NB4 (cell line): ENCODE data around the gene ASS1.
"Not testable (repeated sequence)": the region's sequence is repeated elsewhere in the genome, so short reads cannot be mapped to it uniquely, and the experiment has no call there.

Experiments used
- DNase-seq: peaks from one replicate; pipeline ENCODE4 v3.0.0; 2010; ENCODE audit warnings: low read depth
- H3K4me3 ChIP-seq: one replicate; pipeline ENCODE4 v1.5.1; 2011; ENCODE audit warnings: mild to moderate bottlenecking, low read depth, low read length, moderate library complexity
- CTCF ChIP-seq: IDR thresholded peaks from one replicate; pipeline ENCODE4 v1.5.1; 2012; ENCODE audit warnings: low read depth, low read length
- MAX ChIP-seq: IDR thresholded peaks from 2 replicates; pipeline ENCODE4 v1.6.1; 2011; ENCODE audit warnings: low read depth, low read length
- MYC ChIP-seq: IDR thresholded peaks from 2 replicates; pipeline ENCODE4 v1.6.1; 2011; ENCODE audit warnings: low read depth, low read length
- POLR2A ChIP-seq: IDR thresholded peaks from 2 replicates; pipeline ENCODE4 v1.6.1; 2011; ENCODE audit warnings: mild to moderate bottlenecking; ENCODE audit not compliant: insufficient read length; ENCODE audit errors: extremely low read depth

ASS1 gene

GRCh38 chr9:130400870-130401269 lies 43.9 kb upstream of the ASS1 start:
- DNase-seq, result no peak
- TF ChIP-seq CTCF (no peak), POLR2A (no peak), MAX (no peak), MYC (no peak)
- no peak overlapping the region for H3K4me3 ChIP-seq

GRCh38 chr9:130401742-130402141 lies 43.0 kb upstream of the ASS1 start:
- H3K4me3 ChIP-seq, DNase-seq: not testable (repeated sequence)

GRCh38 chr9:130402243-130402642 lies 42.5 kb upstream of the ASS1 start:
- TF ChIP-seq MYC (no peak), MAX (no peak), CTCF (no peak), POLR2A (no peak)
- DNase-seq, result no peak
- H3K4me3 ChIP-seq, result no peak overlapping the region

DNA sequence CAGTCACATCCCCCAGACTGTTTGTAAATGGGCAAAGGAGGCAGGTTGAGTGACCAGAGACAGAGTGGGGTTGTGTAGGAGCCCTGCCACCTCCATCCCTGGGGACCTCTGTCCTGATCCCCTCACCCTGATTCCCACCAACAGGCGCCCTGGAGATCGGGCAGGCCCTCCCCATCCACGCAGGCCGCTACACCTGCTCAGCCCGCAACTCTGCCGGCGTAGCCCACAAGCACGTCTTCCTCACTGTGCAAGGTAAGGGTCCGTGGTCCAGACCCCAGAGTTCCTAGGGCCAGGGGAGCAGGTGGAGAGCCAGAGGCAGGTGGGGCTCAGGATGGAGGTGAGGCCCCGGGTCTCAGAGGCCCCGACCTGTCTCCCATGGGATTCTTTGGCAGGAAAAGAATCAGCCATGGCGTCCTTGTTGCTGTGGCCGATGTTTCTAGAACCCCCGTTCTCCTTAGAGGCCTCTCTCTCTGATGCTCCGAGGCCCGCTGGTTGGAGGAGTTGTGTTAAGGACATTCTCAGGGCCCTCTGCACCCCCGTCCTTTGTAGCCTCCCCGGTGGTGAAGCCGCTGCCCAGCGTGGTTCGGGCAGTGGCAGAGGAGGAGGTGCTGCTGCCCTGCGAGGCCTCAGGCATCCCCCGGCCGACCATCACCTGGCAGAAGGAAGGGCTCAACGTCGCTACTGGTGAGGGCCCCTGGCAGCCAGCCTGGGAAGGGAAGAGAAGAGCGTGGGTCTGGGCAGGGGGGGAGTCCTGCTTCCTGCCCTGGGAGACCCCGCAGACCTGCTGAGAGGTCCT lies 41.9 kb upstream of the ASS1 start:
- no peak for DNase-seq
- TF ChIP-seq MYC (no peak), CTCF (no peak), MAX (no peak), POLR2A (no peak)
- H3K4me3 ChIP-seq, result no peak overlapping the region

GRCh38 chr9:130405657-130406257 lies 39.0 kb upstream of the ASS1 start:
- no peak for DNase-seq
- no peak overlapping the region for H3K4me3 ChIP-seq
- no peak for TF ChIP-seq CTCF
- no peak for TF ChIP-seq POLR2A
- TF ChIP-seq MAX, result no peak
- no peak for TF ChIP-seq MYC

- no peak for DNase-seq
- TF ChIP-seq CTCF (no peak), MYC (no peak), MAX (no peak), POLR2A (no peak)
- H3K4me3 ChIP-seq, result no peak overlapping the region
Observed at GRCh38 chr9:130406278-130406895, 38.4 kb upstream of the ASS1 start.
